Activated CD4-positive, CD25-positive, alpha-beta regulatory T cell treated with anti-CD3 and anti-CD28 coated beads, Interleukin-2, amount 50 U/mL, for 24 hours (primary cell): ENCODE measurements around the gene APBB1.
A peak's percentile ranks its signal among the peaks of the same experiment; 100 is the strongest.

Experiments
- ATAC-seq, 2 donors: fragments of 150-1000 bp; cut with Tn5 transposase; one replicate each; pipeline ENCODE4 v1.10.0; 2021; ENCODE audit warnings: mild to moderate bottlenecking in 1 of 2, moderate library complexity in 1 of 2

Gene APBB1

GRCh38 chr11:6390718-6391469 lies 28.0 kb downstream of the APBB1 start:
- ATAC-seq, result no peak

- peak; percentile 89 to 90 for ATAC-seq
Observed at GRCh38 chr11:6389905-6390717, 28.8 kb downstream of the APBB1 start, which contains the start of gene SMPD1. TSS of gene SMPD1 (plus strand) at chr11:6390474. CDS start at chr11:6390599, 125 bp downstream.

- ATAC-seq, result no peak
Observed at GRCh38 chr11:6388748-6389147, 30.1 kb downstream of the APBB1 start.

GRCh38 chr11:6387811-6388599 lies 30.9 kb downstream of the APBB1 start:
- ATAC-seq, result no peak

- ATAC-seq, result no peak
Observed at GRCh38 chr11:6385046-6385777, 33.7 kb downstream of the APBB1 start.

- ATAC-seq, result no peak
Observed at GRCh38 chr11:6378640-6378989, 40.3 kb downstream of the APBB1 start.

DNA sequence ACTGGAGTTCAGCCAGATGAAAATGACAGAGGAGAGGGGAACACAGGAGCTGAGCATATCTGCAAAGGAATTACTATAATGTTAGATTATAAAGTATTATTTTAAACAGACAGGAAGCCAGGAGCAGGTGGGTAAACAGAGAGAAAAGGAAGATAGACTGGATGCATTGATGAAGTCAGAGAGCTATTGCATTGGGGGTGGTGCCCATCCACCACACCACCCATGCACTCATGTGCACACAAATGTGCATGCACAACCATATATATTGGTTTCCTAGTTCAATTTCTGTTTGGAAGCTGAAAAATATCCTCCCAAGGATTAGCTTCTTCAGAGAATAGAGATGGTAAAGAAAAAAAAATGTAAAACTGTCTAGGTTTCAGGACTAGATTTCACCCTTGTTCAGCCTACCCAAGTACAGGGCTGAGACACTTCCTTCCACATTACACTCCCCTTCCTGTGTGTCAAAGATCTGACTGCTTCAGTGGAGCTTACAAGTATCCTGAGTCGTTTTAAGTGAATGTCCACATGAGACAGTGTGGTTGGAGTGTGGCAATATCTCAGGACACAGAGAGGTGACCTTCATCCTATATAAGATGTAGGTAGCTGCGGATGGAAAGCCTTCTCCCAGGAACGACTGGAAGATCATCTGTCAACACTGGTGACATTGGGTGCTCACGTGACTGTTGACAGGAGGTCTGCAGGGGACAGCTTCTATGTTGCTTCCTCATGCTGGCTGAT lies 40.8 kb downstream of the APBB1 start:
- ATAC-seq, result peak in 1 of 2 donors; percentile 53

GRCh38 chr11:6371825-6372224 lies 47.1 kb downstream of the APBB1 start:
- ATAC-seq, result no peak

DNA sequence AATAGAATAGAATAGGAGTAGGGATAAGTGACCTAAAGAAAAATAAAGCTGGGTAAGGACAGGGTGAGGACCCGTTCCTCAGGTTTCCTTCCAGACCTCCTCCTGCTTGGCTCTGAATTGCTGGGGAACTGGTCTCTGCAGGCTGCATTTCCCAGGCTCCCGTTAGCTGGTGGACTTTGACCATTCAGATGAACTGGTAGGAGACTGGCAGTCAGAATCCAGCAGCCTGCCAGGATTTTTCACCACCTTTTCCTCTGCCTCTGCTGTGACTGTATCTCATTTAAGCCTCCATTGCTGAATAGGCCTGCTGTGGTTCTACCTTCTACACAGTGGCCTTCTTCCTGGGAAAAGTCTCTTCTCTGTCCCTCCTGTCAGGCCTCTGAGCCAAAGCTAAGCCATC lies 53.2 kb downstream of the APBB1 start:
- no peak for ATAC-seq

DNA sequence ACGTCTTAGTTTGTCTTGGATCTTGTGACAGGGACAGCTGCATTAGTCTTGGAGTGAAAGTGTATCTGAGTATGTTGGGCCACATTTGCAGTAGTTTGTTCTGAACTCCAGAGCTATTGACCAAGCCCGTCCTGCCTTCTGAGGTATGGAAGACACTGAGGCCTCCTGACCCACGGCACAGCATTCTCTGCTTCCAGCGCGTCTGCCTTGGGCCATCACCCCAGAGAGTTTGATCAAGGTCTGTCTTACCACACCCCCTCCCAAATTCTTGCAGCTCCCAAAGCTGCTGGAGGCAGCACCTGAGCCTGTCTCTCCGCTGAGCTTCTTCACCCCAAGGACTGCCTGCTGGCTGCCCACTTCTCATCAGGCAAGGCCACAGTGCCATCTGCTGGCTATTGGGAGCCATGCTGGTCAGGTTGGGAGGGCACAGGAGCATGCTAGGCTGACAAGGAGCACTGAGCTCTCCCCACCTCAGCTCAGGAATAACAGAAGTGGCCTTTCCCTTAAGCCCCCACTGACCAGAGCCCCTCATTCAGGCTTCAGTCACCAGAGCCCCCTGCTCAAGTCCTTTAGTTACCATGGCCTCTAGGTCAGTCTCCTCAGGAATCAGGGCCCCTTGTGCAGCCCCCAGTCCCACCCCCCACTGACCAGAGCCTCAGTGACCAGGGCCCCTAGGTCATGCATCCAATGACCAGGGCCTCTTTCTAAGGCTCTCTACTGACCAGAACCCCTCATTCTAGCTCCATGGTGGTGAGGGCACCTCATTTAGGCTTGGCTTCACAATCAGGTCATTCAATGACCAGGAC lies 55.8 kb downstream of the APBB1 start:
- ATAC-seq, result peak; percentile 83 to 85

DNA sequence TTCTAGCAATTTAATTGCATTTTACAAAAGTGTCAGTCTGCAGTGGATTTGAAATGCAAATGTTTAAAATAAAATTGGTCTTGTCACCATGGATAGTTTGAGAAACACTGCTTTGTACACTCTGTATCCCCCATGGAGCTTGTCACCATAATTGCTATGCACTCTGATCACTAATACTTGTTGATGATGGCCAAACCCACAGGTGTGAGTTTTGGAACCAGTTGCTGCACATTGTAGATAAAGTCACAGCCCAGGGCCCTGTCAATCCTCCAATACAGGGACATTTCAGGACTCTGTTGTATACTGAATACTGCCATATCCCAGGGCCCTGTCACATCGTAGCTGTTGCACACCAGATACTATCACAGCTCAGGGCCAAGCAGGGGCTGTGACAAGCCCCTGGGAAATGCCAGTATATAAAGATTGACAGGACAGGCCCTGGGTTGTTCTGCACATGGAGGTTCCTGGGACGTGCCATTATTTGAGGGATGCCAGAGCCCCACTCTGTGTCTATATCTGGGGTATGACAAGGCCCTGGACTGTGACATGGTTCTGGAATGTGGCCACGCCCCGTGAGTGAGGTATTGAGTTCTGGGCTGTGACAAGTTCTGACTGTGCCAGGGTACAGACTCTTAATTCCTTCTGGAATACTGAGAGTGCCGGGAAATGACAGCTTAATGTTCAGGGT lies 56.6 kb downstream of the APBB1 start:
- ATAC-seq, result no peak

- ATAC-seq, result no peak
Observed at GRCh38 chr11:6360183-6360582, 58.7 kb downstream of the APBB1 start.

- ATAC-seq, result peak; percentile 80 to 87
Observed at GRCh38 chr11:6357222-6357621, 61.7 kb downstream of the APBB1 start.

DNA sequence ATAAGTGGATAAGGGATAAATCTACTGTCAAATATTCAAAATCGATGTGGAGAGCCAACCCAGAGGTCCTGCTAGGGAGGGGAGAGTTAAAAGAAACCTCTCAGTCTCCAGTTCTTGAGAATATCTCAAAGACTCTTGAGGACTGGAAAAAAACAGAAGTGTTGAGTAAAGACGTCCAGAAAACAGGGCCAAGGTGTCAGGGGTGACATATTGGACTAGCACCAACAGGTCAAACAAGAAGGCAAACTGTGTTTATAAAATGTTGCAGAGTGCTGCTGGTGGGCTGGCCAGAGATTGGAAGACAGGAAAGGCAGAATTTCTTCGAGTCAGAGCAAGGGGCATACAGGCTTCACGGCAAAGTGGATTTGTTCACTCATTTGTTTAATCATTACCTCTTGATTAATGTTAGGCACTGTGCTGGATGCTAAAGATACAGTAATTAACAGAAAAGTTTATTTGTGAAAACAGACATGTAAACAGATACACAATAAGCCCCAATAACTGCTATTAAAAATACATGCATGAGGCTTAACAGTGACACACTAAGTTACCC lies 62.3 kb downstream of the APBB1 start:
- ATAC-seq, result no peak

GRCh38 chr11:6354651-6355485 lies 64.0 kb downstream of the APBB1 start:
- ATAC-seq, result no peak

GRCh38 chr11:6353367-6353987 lies 65.4 kb downstream of the APBB1 start:
- peak; percentile 14 to 44 for ATAC-seq

DNA sequence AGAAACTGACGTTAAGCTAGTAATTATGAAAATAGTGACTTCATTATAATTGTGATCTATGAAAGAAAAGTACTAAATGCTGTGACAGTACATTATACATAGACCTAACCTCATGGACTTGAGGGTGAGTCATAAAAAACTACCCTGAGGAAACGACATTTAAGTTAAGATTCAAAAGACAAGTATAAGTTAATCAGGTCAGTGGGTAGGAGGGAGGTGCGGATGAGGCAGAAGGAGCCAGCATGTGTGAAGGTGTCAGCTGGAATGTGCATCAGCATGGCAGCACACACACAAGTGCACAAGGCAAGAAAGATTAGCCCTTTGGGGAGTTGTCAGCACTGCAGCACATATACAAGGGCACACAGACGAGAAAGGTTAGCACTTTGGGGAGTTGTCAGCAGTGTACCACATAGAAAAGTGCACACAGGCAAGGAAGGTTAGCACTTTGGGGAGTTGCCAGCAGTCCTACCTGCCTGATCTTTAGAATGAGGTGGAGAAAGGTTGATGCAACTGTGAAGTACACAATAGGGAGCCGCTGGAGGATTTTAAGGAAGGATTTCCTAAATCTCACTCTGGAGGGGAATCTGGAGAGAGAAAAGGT lies 67.0 kb downstream of the APBB1 start:
- peak; percentile 91 to 93 for ATAC-seq

GRCh38 chr11:6350486-6350885 lies 68.4 kb downstream of the APBB1 start:
- no peak for ATAC-seq
